Psoas muscle (tissue), 8 donors: ENCODE results near the gene SLC12A6. TPM values are rescaled to one million over a fixed set of nuclear protein-coding genes. Genes with fewer than 3 reads are reported as not detected.

Experiments used
- ATAC-seq, 4 donors: fragments of 200-7000 bp; cut with Tn5 transposase; one replicate each; pipeline ENCODE4 v1.9.1; 2020; ENCODE audit warnings: moderate library complexity in 3 of 4, mild to moderate bottlenecking in 2 of 4
- DNase-seq, 2 donors: peaks; one replicate each; pipeline ENCODE4 v3.0.0-alpha.2; 2020
- H3K27ac ChIP-seq: fragments of 200-600 bp; one replicate; pipeline ENCODE4 v1.8.0; 2022
- H3K27me3 ChIP-seq, 3 donors: fragments of 200-600 bp in 1 of 3; one replicate each; pipeline versions ENCODE4 v1.6.1 to v1.8.0; 2013 to 2022; ENCODE audit warnings: low read length in 2 of 3, mild to moderate bottlenecking in 2 of 3, moderate library complexity in 1 of 3; ENCODE audit not compliant: insufficient read depth in 3 of 3
- H3K36me3 ChIP-seq, 2 donors: fragments of 200-600 bp in 1 of 2; one replicate each; pipeline versions ENCODE4 v1.6.1 to v1.8.0; 2013 to 2022; ENCODE audit warnings: low read depth in 1 of 2, mild to moderate bottlenecking in 1 of 2, moderate library complexity in 1 of 2; ENCODE audit not compliant: insufficient read depth in 1 of 2
- H3K4me1 ChIP-seq: fragments of 200-600 bp; one replicate; pipeline ENCODE4 v1.8.0; 2022
- H3K4me3 ChIP-seq: fragments of 200-600 bp; one replicate; pipeline ENCODE4 v1.8.0; 2022; ENCODE audit warnings: mild to moderate bottlenecking
- H3K9me3 ChIP-seq: fragments of 200-600 bp; one replicate; pipeline ENCODE4 v1.8.0; 2022
- WGBS, 3 donors: extraction: QIAGEN DNeasy Blood & Tissue Kit; methylation state at CpG; one replicate each; pipeline versions ENCODE4 v1.1.6 to v1.1.7; 2013; 5-methylcytosine and 5-hydroxymethylcytosine counted together
- intact Hi-C, 2 donors: fragments of 100-400 bp; cut with DNase I; formaldehyde crosslinking; loops; one replicate each; pipeline versions ENCODE4 v1.11.0 to v1.14.2; 2022
- polyA plus RNA-seq, 3 donors: library from polyadenylated mRNA; stranded (reverse); fragments of 200-250 nt; gene quantifications; one replicate each; pipeline ENCODE4 v1.2.3, GENCODE V29; 2013
- total RNA-seq, 4 donors: library from RNA; stranded (reverse); fragmentation: NEBNext Ultra II Directional in 2 of 4; extraction: Animal tissue kit (Norgen Biotek cat#: 25700) in 2 of 4; gene quantifications; one replicate each; pipeline versions ENCODE4 v1.2.1 to v1.2.4, GENCODE V29; 2021 to 2023
- TF ChIP-seq, protein P1 (sequence below): fragments of 200-600 bp; IDR thresholded peaks from one replicate; pipeline ENCODE4 v1.8.0; 2022; ENCODE audit warnings: antibody characterized with exemption
- donor health status: healthy with polysubstance abuse.
- donor health status: DM: no; HTN: no; CAD: no; lungs with moderate emphysema.
- donor health status: Bipolar disorder and iron deficiency.
- donor health status: healthy.
- donor health status: DM: yes; HTN: yes; CAD: no.
- donor health status: DM: no; HTN: no; CAD: no.
- donor health status: DM: no; HTN: no; CAD: no.
- donor health status: DM: yes; HTN: yes; CAD: no.

The SLC12A6 gene
- total and polyA plus RNA-seq, 7 donors, result 2.3 to 22.1 (median 12.3) TPM

- 87 to 98% (median 94%) methylated on average over 1 of the region's 1 CpG for WGBS, 3 donors
- intact Hi-C loops, result no loop called here
- TF ChIP-seq, protein P1, sequence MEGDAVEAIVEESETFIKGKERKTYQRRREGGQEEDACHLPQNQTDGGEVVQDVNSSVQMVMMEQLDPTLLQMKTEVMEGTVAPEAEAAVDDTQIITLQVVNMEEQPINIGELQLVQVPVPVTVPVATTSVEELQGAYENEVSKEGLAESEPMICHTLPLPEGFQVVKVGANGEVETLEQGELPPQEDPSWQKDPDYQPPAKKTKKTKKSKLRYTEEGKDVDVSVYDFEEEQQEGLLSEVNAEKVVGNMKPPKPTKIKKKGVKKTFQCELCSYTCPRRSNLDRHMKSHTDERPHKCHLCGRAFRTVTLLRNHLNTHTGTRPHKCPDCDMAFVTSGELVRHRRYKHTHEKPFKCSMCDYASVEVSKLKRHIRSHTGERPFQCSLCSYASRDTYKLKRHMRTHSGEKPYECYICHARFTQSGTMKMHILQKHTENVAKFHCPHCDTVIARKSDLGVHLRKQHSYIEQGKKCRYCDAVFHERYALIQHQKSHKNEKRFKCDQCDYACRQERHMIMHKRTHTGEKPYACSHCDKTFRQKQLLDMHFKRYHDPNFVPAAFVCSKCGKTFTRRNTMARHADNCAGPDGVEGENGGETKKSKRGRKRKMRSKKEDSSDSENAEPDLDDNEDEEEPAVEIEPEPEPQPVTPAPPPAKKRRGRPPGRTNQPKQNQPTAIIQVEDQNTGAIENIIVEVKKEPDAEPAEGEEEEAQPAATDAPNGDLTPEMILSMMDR, result no peak
Measured at GRCh38 chr15:34311563-34311962, 26.0 kb downstream of the SLC12A6 start.

DNA sequence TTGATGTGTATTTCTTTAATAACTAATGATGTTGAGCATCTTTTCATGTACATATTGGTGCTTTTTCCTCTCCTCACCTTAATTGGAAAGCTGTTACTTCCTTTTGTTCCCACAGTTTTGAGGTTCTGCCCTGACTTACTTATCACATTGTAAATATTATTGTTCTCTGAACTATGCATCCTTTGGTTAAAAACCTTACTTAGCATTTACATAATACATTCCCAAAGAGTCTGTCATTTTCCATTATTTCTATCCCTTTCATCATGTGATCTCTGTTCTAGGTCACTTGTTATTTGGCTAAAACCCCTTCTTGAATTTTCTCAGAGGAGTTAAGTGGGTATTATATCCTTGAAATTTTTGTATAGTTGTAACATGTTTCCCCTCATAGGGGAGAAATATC is 33.0 kb downstream of the SLC12A6 start:
- Histone ChIP-seq H3K36me3 (no peaks in the 10 kb centered on the region), H3K27ac (no peak overlapping the region), H3K4me3 (no peak overlapping the region), H3K27me3 (no peaks in the 10 kb centered on the region), H3K9me3 (no peaks in the 10 kb centered on the region), H3K4me1 (no peaks in the 10 kb centered on the region)
- DNase-seq (no peak), ATAC-seq (no peak)
- intact Hi-C loops, result no loop called here
- TF ChIP-seq, protein P1, result no peak

More at GRCh38 chr15:34311563-34311962, 26.0 kb downstream of the SLC12A6 start:
- no peaks in the 10 kb centered on the region for H3K9me3 ChIP-seq
- H3K27me3 ChIP-seq, result no peaks in the 10 kb centered on the region
- no peak overlapping the region for H3K4me3 ChIP-seq
- H3K36me3 ChIP-seq, result peaks cover 0 to 4% of the 10 kb centered on the region in 2 donors
- no peak overlapping the region for H3K27ac ChIP-seq
- no peak for ATAC-seq
- H3K4me1 ChIP-seq, result no peaks in the 10 kb centered on the region
- DNase-seq, result no peak

- Histone ChIP-seq H3K4me3 (no peak overlapping the region), H3K4me1 (peaks cover 17% of the 10 kb centered on the region), H3K36me3 (no peaks in the 10 kb centered on the region), H3K9me3 (no peaks in the 10 kb centered on the region), H3K27ac (no peak overlapping the region), H3K27me3 (no peaks in the 10 kb centered on the region)
- 71 to 96% (median 92%) methylated on average over 3 of the region's 3 CpGs for WGBS, 3 donors
- TF ChIP-seq, protein P1, result no peak
- intact Hi-C loops, result no loop called here
- ATAC-seq, result no peak
- DNase-seq, result no peak
Measured at GRCh38 chr15:34301058-34301457, 36.5 kb downstream of the SLC12A6 start.

DNA sequence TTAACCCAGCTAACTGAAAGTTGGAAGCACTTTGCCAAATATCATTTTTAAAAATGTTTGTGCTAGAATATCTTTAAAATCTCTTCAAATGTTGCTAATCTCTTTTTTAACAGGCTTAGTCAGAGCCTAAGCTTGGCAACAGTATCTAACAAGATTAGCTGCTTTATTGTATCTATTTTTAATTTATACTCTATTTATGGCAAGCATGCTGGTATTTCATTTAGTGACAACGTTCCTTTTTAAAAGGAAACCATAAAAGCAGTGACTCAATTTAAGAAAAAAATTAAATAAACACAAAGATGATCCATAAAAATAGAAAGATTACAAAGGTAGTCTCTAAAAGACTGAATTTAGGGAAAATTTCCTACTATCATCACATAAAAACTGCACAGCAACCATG is 40.5 kb downstream of the SLC12A6 start:
- Histone ChIP-seq H3K9me3 (no peaks in the 10 kb centered on the region), H3K36me3 (no peaks in the 10 kb centered on the region), H3K27ac (peak overlapping the region; percentile 44), H3K4me3 (no peak overlapping the region), H3K27me3 (no peaks in the 10 kb centered on the region), H3K4me1 (peaks cover 17% of the 10 kb centered on the region)
- TF ChIP-seq, protein P1, result no peak
- WGBS, 3 donors, result 0 to 6% (median 4%) methylated on average over 1 of the region's 1 CpG
- DNase-seq, result no peak
- peak in 2 of 4 donors; percentile 34 to 48 for ATAC-seq
- intact Hi-C loops, result no loop called here

- intact Hi-C loops, result no loop called here
- DNase-seq, result no peak
Measured at GRCh38 chr15:34292621-34293020, 45.0 kb downstream of the SLC12A6 start.

More at GRCh38 chr15:34292621-34293020, 45.0 kb downstream of the SLC12A6 start:
- 92 to 97% (median 94%) methylated on average over 9 of the region's 9 CpGs for WGBS, 3 donors
- Histone ChIP-seq H3K4me3 (no peak overlapping the region), H3K9me3 (no peaks in the 10 kb centered on the region), H3K4me1 (peaks cover 15% of the 10 kb centered on the region), H3K27me3 (no peaks in the 10 kb centered on the region), H3K36me3 (no peaks in the 10 kb centered on the region), H3K27ac (no peak overlapping the region)
- TF ChIP-seq, protein P1, result no peak
- ATAC-seq, result no peak
